Chondrocyte (in vitro differentiated cells): ENCODE data around the gene DGKG. TPM values are rescaled to one million over a fixed set of nuclear protein-coding genes. Genes with fewer than 3 reads are reported as not detected.

Source experiments
- DNase-seq: peaks from one replicate; pipeline ENCODE4 v3.0.0; 2021; ENCODE audit warnings: mixed read lengths, low spot score
- H3K27ac Mint-ChIP-seq: one replicate; pipeline ENCODE4 v1.8.0; 2021; ENCODE audit warnings: mild to moderate bottlenecking, moderate library complexity, mixed read lengths; ENCODE audit not compliant: unreplicated experiment
- H3K27me3 Mint-ChIP-seq: 2 replicates; pipeline ENCODE4 v1.8.0; 2021; ENCODE audit warnings: low read depth, mixed read lengths
- H3K36me3 Mint-ChIP-seq: 2 replicates; pipeline ENCODE4 v1.8.0; 2021; ENCODE audit warnings: low read depth, mixed read lengths
- H3K4me1 Mint-ChIP-seq: 2 replicates; pipeline ENCODE4 v1.8.0; 2021; ENCODE audit warnings: low read depth, mild to moderate bottlenecking, mixed read lengths
- H3K4me3 Mint-ChIP-seq: one replicate; pipeline ENCODE4 v1.8.0; 2021; ENCODE audit warnings: mild to moderate bottlenecking, moderate library complexity, mixed read lengths; ENCODE audit not compliant: unreplicated experiment
- H3K9me3 Mint-ChIP-seq: 2 replicates; pipeline ENCODE4 v1.8.0; 2021; ENCODE audit warnings: low read depth, mixed read lengths
- CTCF ChIP-seq: fragments of 200-600 bp; sonication (generic); IDR thresholded peaks from 2 replicates; pipeline ENCODE4 v1.5.0; 2021; ENCODE audit warnings: antibody characterized with exemption, mild to moderate bottlenecking, moderate library complexity
- long read RNA-seq: library from polyadenylated mRNA; stranded (forward); transcript quantifications from one replicate; pipeline ENCODE4 v2.0.0, GENCODE V29; 2021
- total RNA-seq: library from RNA; stranded (reverse); gene quantifications from 3 replicates; pipeline ENCODE4 v1.2.1, GENCODE V29; 2021

Gene DGKG
- 0.68 to 1.7 TPM (median 1.6 TPM) in 3 replicates for total RNA-seq
- long read RNA-seq, partial matches to known transcripts, result 1 of 2 reads
- long read RNA-seq, other reads (novel, unspliced or antisense), result 0 of 2 reads

- Mint-ChIP-seq H3K4me3 (peak within 1 kb of the TSS; percentile 76), H3K4me1 (peaks cover 49% of the 10 kb centered on the region), H3K36me3 (no peaks in the 10 kb centered on the region), H3K9me3 (no peaks in the 10 kb centered on the region), H3K27ac (peak within 1 kb of the TSS; percentile 83), H3K27me3 (peaks cover 31% of the 10 kb centered on the region)
- TF ChIP-seq CTCF, result no peak
- DNase-seq, result peak; percentile 93
Observed at GRCh38 chr3:186361762-186362536, at the start of gene DGKG. Gene DGKG, minus strand, starts transcription at chr3:186362234. Its CDS starts 41,775 bp downstream, at chr3:186320459.

DNA sequence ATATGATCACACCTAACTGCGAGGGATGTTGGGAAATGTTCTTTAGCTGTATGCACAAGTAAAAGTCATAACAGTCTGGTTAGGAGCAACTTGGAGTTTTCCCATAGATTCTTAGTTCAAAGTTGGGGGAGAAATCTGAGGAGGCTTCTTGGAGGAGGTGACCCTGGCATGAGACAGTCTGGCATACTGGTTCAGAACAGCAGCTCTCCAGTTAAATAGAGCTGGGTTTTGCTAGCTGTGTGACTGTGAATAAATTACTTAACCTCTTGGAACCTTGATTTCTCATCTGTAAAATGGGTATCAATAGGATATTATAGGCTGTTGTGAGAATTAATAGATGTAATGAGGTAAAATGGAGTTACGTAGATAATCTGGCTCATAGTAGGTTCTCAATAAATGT is 49.1 kb upstream of the DGKG start:
- H3K9me3 Mint-ChIP-seq, result no peaks in the 10 kb centered on the region
- no peaks in the 10 kb centered on the region for H3K36me3 Mint-ChIP-seq
- H3K27me3 Mint-ChIP-seq, result peaks cover 11% of the 10 kb centered on the region
- DNase-seq, result no peak
- H3K4me1 Mint-ChIP-seq, result peaks cover 37% of the 10 kb centered on the region
- TF ChIP-seq CTCF, result no peak
- no peak overlapping the region for H3K4me3 Mint-ChIP-seq
- no peak overlapping the region for H3K27ac Mint-ChIP-seq

GRCh38 chr3:186406669-186407635 is 44.9 kb upstream of the DGKG start:
- Mint-ChIP-seq H3K27ac (peak overlapping the region; percentile 67), H3K27me3 (peaks cover 14% of the 10 kb centered on the region), H3K36me3 (peaks cover 2% of the 10 kb centered on the region), H3K4me3 (no peak overlapping the region), H3K9me3 (no peaks in the 10 kb centered on the region), H3K4me1 (peaks cover 10% of the 10 kb centered on the region)
- no peak for TF ChIP-seq CTCF
- no peak for DNase-seq

DNA sequence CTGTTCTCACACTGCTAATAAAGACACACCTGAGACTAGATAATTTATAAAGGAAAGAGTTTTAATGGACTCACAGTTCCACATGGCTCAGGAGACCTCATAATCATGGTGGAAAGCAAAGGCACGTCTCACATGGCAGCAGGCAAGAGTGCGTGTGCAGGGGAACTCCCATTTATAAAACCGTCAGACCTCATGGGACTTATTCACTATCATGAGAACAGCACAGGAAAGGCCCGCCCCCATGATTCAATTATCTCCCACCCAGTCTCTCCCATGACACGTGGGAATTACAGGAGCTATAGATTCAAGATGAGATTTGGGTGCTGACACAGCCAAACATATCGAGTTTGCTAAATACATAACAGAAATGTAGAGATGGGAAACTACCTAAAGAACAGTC is 39.5 kb upstream of the DGKG start:
- Mint-ChIP-seq H3K4me1 (peaks cover 4% of the 10 kb centered on the region), H3K9me3 (peaks cover 3% of the 10 kb centered on the region), H3K4me3 (no peak overlapping the region), H3K36me3 (peaks cover 2% of the 10 kb centered on the region), H3K27ac (no peak overlapping the region), H3K27me3 (peaks cover 15% of the 10 kb centered on the region)
- TF ChIP-seq CTCF, result no peak
- DNase-seq, result no peak

GRCh38 chr3:186400662-186401061 is 38.6 kb upstream of the DGKG start:
- TF ChIP-seq CTCF, result no peak
- H3K27me3 Mint-ChIP-seq, result peaks cover 17% of the 10 kb centered on the region
- peaks cover 3% of the 10 kb centered on the region for H3K9me3 Mint-ChIP-seq
- no peaks in the 10 kb centered on the region for H3K4me1 Mint-ChIP-seq
- H3K36me3 Mint-ChIP-seq, result peaks cover 2% of the 10 kb centered on the region
- no peak for DNase-seq
- no peak overlapping the region for H3K27ac Mint-ChIP-seq
- H3K4me3 Mint-ChIP-seq, result no peak overlapping the region
